MCF 10A (cell line): ENCODE measurements around the gene TIPRL. TPM values are rescaled to one million over a fixed set of nuclear protein-coding genes. Genes with fewer than 3 reads are reported as not detected.

ENCODE experiments used
- Bru-seq: library from RNA; stranded (reverse); fragments of 400-500 nt; gene quantifications from one replicate; lab custom pipeline; 2021; lab: Mats Ljungman, UMichigan
- BruChase-seq, 2 experiments: library from RNA; stranded (reverse); fragments of 400-500 nt; gene quantifications; one replicate each; lab custom pipeline; 2021; lab: Mats Ljungman, UMichigan
- BruUV-seq: library from RNA; stranded (reverse); fragments of 400-500 nt; replicated peaks from 2 replicates; lab custom pipeline; 2021; lab: Mats Ljungman, UMichigan
- CTCF ChIA-PET: fragments of 300-600 bp; sonication (Branson Sonifier 250); formaldehyde crosslinking; extraction: SDS; loops from one replicate; lab custom pipeline; 2021; ENCODE audit warnings: antibody characterized with exemption, inconsistent platforms; lab: Yijun Ruan, JAX
- POLR2A ChIA-PET: fragments of 300-600, 350-650 bp; sonication (Branson Sonifier 250); formaldehyde crosslinking; extraction: SDS; loops from one replicate; lab custom pipeline; 2020; ENCODE audit warnings: antibody characterized with exemption, inconsistent platforms; lab: Yijun Ruan, JAX
- DNase-seq: peaks from one replicate; pipeline ENCODE4 v3.0.0-alpha.2; 2018; ENCODE audit not compliant: unreplicated experiment
- H3K27ac Mint-ChIP-seq: one replicate; pipeline ENCODE4 v1.8.0; 2022; ENCODE audit warnings: mild to moderate bottlenecking, low read depth, mixed read lengths; ENCODE audit not compliant: unreplicated experiment
- H3K27me3 Mint-ChIP-seq: one replicate; pipeline ENCODE4 v1.8.0; 2022; ENCODE audit warnings: mixed read lengths; ENCODE audit not compliant: insufficient read depth, unreplicated experiment
- H3K36me3 Mint-ChIP-seq: one replicate; pipeline ENCODE4 v1.8.0; 2022; ENCODE audit warnings: mild to moderate bottlenecking, moderate library complexity, mixed read lengths; ENCODE audit not compliant: insufficient read depth, unreplicated experiment
- H3K4me1 Mint-ChIP-seq: one replicate; pipeline ENCODE4 v1.8.0; 2022; ENCODE audit warnings: mixed read lengths; ENCODE audit not compliant: insufficient read depth, unreplicated experiment
- H3K4me3 Mint-ChIP-seq: one replicate; pipeline ENCODE4 v1.8.0; 2022; ENCODE audit warnings: mild to moderate bottlenecking, moderate library complexity, mixed read lengths; ENCODE audit not compliant: unreplicated experiment
- H3K9me3 Mint-ChIP-seq: one replicate; pipeline ENCODE4 v1.8.0; 2022; ENCODE audit warnings: mixed read lengths; ENCODE audit not compliant: unreplicated experiment
- intact Hi-C: fragments of 100-400 bp; cut with micrococcal nuclease; formaldehyde crosslinking; loops from 2 replicates; pipeline ENCODE4 v1.14.1; 2022
- long read RNA-seq: library from polyadenylated mRNA; stranded (forward); transcript quantifications from one replicate; pipeline ENCODE4 v2.0.0, GENCODE V29; 2022
- total RNA-seq: library from RNA; stranded (reverse); gene quantifications from 2 replicates; pipeline ENCODE4 v1.2.3, GENCODE V29; 2022
- TF ChIP-seq, protein P1 (sequence below): fragments of 200-600 bp; IDR thresholded peaks from one replicate; pipeline ENCODE4 v1.8.0; 2022; ENCODE audit warnings: antibody characterized with exemption, mild to moderate bottlenecking; ENCODE audit not compliant: unreplicated experiment

TIPRL gene
- total RNA-seq: 90.9 and 111 TPM in 2 replicates
- percentile 92 among the genes with signal in this experiment for Bru-seq, nascent RNA
- percentile 97 among the genes with signal in this experiment for BruChase-seq, experiment 1, labeled RNA remaining after a 6-hour chase
- percentile 95 among the genes with signal in this experiment for BruChase-seq, experiment 2, labeled RNA remaining after a 2-hour chase
- long read RNA-seq, transcript TIPRL-202 (7 exons, 3,032 nt): major isoform, 316 of 342 reads
- long read RNA-seq, partial matches to known transcripts: 7 of 342 reads
- long read RNA-seq, other reads (novel, unspliced or antisense): 19 of 342 reads

DNA sequence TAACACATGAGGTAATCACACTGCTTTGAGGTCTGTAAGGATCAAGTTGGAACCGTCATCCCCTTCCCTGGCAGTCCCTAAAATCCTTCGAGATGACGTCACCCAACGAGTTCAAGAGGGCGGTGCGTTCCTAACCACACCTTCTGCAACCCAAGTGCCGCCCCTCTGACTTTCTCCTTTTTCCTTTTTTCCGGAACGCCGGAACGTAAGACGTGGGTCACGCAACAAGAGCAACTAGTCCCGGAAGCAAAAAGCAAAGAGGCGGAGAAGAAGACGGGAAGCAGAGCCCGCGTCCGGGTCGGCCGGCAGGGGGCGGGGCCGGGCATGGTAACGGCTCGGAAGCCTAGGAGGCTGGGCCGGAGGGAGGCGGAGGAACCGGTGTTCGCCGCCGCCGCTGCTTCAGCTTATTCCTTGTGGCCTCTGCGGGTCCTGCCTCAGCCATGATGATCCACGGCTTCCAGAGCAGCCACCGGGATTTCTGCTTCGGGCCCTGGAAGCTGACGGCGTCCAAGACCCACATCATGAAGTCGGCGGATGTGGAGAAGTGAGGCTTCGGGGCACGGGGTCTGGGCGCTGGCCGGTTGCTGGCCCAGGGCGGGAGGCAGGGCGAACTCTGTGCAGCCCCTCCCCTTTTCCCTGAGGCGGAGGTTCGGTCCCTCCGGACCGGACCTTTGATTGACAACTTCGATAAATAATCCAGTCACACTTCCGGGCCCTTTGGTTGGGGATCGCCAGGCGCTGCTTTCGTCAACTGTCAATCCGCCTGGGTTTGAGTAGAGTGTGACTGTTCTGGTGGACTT is at the start of gene TIPRL:
Gene TIPRL (plus strand): TSS at position 325 of the 800 bp plus-strand sequence. CDS start 116 bp downstream, at position 441.
- Mint-ChIP-seq H3K27ac (no peak within 1 kb of the TSS), H3K4me1 (peaks cover 7% of the 10 kb centered on the region), H3K9me3 (no peaks in the 10 kb centered on the region), H3K4me3 (no peak within 1 kb of the TSS), H3K27me3 (no peaks in the 10 kb centered on the region), H3K36me3 (no peaks in the 10 kb centered on the region)
- DNase-seq: peak; percentile 100
- CTCF ChIA-PET: interaction anchor here (0.5 to 2.7 kb wide), 9 partner anchors 17 to 976 kb away, joined by 3 to 13 read pairs (median 4); partner anchors contain the start of gene SFT2D2
- no TSS peak for BruUV-seq
- intact Hi-C loops: loop anchor here (1.0 to 2.0 kb wide), 2 partner anchors 42 to 143 kb away; partner anchors contain the start of gene GPR161
- POLR2A ChIA-PET: interaction anchor here (0.6 to 4.7 kb wide), 12 partner anchors 12 to 1305 kb away, joined by 3 to 93 read pairs (median 4); partner anchors contain the start of genes MPZL1 and SFT2D2
- TF ChIP-seq, protein P1, sequence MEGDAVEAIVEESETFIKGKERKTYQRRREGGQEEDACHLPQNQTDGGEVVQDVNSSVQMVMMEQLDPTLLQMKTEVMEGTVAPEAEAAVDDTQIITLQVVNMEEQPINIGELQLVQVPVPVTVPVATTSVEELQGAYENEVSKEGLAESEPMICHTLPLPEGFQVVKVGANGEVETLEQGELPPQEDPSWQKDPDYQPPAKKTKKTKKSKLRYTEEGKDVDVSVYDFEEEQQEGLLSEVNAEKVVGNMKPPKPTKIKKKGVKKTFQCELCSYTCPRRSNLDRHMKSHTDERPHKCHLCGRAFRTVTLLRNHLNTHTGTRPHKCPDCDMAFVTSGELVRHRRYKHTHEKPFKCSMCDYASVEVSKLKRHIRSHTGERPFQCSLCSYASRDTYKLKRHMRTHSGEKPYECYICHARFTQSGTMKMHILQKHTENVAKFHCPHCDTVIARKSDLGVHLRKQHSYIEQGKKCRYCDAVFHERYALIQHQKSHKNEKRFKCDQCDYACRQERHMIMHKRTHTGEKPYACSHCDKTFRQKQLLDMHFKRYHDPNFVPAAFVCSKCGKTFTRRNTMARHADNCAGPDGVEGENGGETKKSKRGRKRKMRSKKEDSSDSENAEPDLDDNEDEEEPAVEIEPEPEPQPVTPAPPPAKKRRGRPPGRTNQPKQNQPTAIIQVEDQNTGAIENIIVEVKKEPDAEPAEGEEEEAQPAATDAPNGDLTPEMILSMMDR: peak; percentile 73

DNA sequence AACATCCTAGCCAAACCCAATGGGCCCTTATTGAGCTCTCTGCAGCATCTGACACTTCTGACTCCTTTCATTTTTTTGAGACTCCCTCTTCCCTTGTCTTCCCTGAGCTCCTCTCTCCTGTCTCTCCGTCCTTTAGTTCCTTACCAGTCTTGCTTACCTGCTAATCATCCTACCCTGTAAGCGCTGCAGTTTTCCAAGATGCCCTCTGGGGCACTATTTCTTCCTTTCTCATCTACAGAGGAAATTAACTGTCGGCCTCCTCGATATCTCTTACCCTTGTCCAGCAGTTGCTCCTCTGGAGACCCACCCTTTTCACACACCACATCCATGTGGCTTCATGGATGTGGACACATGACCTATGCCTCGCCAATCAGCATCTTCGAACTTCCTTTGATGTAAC is 48.8 kb upstream of the TIPRL start:
- Mint-ChIP-seq H3K4me1 (peaks cover 2% of the 10 kb centered on the region), H3K9me3 (peaks cover 8% of the 10 kb centered on the region), H3K36me3 (peaks cover 7% of the 10 kb centered on the region), H3K27me3 (no peaks in the 10 kb centered on the region), H3K4me3 (no peak overlapping the region), H3K27ac (no peak overlapping the region)
- CTCF ChIA-PET: interaction anchor here (0.6 to 4.2 kb wide), 9 partner anchors 8 to 473 kb away, joined by 3 to 29 read pairs (median 4); no protein-coding TSS in a partner anchor
- TF ChIP-seq, protein P1: no peak
- DNase-seq: no peak
- no TSS peak for BruUV-seq
- POLR2A ChIA-PET: interaction anchor here (1.0 kb wide), 1 partner anchor 8 kb away, joined by 3 read pairs; no protein-coding TSS in a partner anchor
- intact Hi-C loops: no loop called here

DNA sequence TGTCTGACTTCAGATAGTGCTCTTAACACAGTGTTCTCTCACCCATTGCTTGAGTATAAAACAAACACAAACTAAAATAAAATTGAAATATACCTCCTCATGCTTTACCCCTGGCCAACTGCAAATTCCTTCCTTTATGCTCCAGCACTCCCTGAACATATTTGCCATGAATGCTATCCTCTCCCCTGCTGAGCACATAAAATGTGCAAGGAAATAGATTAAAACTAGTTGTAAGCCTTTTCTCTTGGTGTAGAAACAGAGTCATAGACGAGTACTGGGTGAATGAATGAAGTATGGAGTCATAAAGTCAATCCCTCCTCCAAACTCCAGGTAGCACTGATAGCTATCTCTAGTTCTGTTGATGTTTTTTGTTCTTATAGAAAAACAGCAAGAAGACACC is 44.6 kb upstream of the TIPRL start:
- no peaks in the 10 kb centered on the region for H3K9me3 Mint-ChIP-seq
- no peak overlapping the region for H3K4me3 Mint-ChIP-seq
- intact Hi-C loops: no loop called here
- H3K36me3 Mint-ChIP-seq: no peaks in the 10 kb centered on the region
- ChIA-PET CTCF (interaction anchor here (0.6 to 3.5 kb wide), 8 partner anchors 10 to 59 kb away, joined by 3 to 26 read pairs (median 8); no protein-coding TSS in a partner anchor), POLR2A (interaction anchor here (2.2 kb wide), 1 partner anchor 21 kb away, joined by 10 read pairs; no protein-coding TSS in a partner anchor)
- TF ChIP-seq, protein P1: no peak
- no peak for DNase-seq
- no TSS peak for BruUV-seq
- H3K4me1 Mint-ChIP-seq: peaks cover 15% of the 10 kb centered on the region
- H3K27me3 Mint-ChIP-seq: no peaks in the 10 kb centered on the region
- H3K27ac Mint-ChIP-seq: no peak overlapping the region
